ENCODE measurements around the gene CCNI.
"Not testable (repeated sequence)": the region's sequence is repeated elsewhere in the genome, so short reads cannot be mapped to it uniquely, and the experiment has no call there.

The CCNI gene, protein sequence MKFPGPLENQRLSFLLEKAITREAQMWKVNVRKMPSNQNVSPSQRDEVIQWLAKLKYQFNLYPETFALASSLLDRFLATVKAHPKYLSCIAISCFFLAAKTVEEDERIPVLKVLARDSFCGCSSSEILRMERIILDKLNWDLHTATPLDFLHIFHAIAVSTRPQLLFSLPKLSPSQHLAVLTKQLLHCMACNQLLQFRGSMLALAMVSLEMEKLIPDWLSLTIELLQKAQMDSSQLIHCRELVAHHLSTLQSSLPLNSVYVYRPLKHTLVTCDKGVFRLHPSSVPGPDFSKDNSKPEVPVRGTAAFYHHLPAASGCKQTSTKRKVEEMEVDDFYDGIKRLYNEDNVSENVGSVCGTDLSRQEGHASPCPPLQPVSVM

DNA sequence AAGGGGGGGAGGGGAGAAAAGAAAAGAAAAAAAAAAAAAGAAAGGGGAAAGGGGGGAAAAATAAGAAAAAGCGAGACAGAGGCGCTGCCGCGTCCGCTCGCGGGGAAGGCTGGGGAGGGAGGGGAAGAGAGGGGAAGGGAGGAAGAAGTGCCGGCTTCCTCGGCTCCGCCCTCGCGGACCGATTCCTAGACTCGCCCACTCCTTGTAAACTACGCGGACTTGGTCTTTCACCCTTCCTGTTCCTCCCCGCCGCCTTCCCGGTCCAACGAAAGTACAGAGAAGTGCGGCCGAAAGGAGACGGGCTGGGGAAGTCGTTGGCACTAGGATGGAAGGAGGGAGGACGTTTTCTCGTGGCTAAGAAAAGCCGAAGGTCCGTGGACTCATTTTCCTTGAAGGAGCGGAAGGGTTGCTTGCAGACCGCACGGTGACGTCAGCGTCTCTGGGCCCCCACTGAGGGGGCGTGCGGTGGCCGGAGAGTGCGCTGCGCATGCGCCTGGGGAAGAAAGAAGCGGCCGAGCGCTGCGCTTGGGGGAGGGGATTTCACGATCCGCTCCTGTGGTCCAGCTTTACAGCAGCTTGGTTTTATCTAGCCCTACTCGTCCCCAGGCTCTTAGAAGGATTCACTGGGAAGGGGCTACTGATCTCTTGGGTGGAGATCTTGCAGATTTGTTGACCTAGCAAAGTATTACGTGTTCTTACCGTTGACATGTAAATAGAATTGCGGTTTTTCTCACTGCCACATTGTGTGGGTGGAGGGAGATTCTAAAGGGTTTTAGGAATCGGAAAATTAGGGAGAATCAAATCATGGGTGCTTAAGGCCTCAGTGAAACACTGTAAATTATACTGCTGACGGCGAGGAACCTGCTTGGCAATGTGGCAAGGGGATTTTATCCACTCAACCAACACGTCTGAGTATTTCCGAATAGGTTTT is at the start of gene CCNI:
Gene CCNI (minus strand): TSS at position 121 of the 931 bp plus-strand sequence. CDS start 9,627 bp downstream, outside the sequence.
- DNase-seq (ENCODE audit: low read depth) = peak; percentile 87

DNA sequence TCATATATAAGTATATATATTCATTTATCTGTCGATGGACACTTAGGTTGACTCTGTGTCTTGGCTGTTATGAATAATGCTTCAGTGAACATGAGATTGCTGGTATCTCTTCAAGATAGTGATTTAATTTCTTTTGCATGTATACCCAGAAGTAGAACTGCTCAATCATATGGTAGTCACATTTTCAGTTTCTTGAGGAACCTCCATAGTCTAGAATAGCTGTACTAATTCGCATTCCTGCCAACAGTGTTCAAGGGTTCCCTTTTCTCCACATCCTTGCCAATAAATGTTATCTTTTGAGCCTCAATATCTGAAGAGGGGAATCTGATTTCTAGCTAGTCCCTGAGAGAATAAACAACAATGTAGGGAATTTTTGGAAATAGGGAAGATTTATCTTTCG is 48.8 kb upstream of the CCNI start:
- no peak for DNase-seq (ENCODE audit: low read depth)

DNA sequence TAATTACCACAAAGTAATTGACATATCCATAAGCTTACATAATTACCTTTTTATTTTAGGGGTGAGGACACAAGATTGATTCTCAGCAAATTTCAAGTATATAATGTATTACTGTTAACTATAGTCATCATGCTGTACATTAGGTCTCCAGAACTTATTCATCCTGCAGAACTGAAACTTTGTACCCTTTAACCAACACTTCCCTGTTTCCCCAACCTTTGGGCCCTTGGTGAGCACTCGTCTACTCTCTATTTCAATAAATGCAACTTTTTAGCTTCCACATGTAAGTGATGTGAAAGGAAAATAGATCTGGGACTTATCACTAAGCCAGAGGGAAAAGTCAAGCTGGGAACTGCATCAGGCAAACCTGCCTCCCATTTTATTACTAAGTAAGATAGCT is 47.6 kb upstream of the CCNI start:
- no peak for DNase-seq (ENCODE audit: low read depth)

DNA sequence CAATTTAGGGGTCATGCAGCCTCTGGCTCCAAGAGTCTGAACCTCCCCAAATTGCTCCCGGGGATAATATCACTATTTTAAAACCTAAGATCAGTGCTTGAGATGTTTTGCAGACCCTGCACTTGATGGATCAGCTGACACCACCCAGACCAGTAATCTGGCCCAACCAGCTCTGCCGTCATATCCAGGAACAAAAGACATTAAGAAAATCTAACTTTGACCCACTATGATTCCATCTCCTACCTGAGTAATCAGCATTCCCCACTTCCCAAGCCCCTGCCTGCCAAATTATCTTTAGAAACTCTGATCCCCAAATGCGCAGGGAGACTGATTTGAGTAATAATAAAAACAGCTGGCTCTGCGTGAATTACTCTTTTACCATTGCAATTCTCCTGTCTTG is 46.9 kb upstream of the CCNI start:
- no peak for DNase-seq (ENCODE audit: low read depth)

DNA sequence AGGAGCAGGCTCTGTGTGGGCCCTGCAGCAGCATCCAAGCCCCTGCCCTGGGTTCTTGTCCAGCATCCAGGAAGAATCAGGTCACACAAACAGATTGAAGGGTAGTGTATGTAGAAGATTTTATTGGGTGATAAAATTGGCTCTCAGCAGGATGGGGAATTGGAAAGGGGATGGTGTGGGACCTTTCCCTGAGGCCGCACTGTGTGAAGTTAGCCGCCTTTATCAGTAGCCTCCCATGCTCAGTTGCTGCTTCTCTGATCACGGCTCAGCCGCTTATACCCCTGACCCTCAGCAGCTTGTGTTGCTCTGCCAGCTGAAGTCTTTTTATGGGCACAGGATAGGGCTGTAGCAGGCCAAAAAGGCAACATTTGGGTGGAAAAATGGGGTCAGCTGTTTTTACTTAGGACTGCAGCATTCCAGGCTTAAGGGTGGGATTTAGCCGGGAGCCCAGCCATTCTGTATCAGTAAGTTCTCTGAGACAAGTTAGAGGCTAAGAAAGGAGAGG is 46.0 kb upstream of the CCNI start:
- no peak for DNase-seq (ENCODE audit: low read depth)

DNA sequence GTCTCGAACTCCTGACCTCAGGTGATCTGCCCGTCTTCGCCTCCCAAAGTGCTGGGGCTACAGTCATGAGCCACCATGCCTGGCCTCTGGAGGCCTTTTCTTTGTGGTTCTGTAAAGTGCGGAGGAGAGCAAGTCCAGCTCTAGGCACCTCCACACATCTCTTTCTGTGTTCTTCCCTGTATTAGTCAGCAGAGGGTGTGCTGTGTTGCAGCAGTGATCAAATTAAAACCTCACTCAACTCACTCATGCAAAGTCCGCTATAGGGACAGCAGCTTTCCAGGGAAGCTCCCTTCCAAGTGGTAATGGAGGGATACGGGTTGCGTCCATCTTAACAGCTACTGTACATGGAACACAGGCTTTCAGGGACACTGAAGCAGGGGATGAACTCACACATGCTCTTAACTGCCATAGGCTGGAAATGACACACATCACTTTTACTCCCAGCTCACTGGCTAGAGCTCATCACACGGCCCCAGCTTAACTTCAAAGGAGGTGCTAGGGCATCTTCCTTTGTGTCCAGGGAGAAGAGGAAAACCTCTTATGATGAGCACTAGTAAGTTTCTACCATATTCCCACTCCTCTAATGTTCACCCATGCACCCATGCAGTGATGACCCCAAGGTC is 45.2 kb upstream of the CCNI start:
- DNase-seq (ENCODE audit: low read depth) = no peak

DNA sequence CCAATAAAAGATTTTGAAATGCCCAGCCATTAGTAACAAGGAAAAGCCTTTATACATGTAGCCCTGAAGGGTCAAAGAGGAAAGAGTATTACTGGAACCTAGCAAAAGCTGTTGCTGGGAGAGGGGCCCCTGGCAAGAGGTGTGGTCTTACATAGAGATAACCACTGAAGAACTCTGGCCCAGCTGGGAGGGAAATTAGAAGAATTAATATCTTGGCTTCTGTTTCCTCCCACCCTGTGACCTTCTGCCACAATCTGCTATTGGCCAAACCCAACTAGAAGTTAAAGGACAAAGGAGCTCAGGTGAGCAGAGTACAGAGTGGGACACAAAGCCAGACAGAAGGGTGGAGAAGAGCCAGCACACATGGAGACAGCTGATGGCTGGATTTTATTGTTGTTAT is 41.9 kb upstream of the CCNI start:
- DNase-seq (ENCODE audit: low read depth) = no peak

DNA sequence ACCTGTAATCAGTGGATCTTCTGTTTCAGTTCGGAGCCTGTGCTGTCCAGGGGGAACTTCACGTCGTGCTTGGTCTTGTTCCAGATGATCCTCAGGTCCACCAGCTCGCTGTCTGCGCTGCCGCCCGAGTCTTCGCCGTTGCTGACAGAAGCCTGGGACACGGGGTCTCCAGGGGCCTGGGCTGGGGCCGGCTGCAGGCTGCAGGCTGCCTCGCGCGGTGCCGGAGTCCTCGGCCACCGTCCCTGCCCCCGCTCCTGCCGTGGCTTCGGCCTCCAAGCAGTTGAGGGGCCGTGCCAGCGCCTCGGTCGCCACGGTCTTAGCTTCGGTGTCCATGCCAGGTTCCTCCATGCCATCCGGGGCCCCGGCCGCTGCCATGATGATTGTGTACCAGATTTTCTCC is 37.3 kb upstream of the CCNI start:
- no peak for DNase-seq (ENCODE audit: low read depth)

DNA sequence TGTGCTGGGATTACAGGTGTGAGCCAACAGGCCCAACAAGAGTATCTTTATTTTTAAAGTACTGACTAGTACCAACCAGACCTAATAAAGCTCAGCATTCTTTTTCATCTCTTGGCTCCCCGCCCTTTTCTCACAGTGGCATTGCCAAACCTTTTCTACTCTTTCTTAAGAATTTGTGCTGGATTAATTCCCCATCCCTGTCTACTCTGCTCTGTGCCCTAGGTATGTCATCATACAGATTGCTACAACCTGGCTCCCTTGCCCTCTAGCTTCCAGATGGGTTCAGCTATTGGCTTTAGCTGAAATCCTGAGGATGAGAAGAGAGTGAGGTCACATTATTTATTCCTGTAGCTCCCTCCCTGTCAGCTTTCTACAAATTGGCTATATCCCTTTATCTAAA is 34.9 kb upstream of the CCNI start:
- no peak for DNase-seq (ENCODE audit: low read depth)

DNA sequence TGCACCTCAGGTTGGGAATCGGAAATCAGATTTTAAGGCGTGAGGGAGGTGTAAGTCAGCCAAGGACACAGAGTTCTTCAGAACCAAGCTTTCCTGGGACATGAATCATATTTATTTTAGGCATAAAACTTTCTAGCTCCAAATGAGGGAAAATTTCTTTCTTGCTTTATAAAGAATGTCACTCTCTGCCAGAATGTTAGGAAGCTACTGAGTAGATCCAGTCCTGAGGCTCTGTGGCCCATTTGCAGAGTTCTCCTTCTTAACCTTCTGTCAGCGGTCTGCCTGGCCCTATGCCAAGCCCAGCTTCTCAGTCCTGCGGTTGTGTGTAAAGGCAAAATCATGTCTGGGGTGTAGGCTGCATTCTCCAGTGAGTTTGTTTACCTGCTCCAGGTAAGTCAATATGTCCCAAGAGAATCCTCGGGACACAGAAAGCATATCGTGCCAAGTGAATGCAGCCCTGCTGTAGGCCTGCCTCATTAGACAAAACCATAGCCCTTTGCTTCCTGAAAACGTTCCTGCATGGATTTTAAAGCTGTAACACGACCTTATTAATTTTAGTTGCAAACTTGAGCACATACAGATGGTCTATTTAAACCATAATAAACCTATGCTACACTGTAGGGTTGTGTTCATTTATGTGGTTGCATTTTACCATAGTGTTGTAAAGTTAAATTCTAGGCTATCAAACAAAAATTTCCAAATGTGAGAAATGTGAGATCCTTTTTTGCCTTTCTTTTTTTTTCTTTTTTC is 29.2 kb upstream of the CCNI start:
- DNase-seq (ENCODE audit: low read depth) = no peak

DNA sequence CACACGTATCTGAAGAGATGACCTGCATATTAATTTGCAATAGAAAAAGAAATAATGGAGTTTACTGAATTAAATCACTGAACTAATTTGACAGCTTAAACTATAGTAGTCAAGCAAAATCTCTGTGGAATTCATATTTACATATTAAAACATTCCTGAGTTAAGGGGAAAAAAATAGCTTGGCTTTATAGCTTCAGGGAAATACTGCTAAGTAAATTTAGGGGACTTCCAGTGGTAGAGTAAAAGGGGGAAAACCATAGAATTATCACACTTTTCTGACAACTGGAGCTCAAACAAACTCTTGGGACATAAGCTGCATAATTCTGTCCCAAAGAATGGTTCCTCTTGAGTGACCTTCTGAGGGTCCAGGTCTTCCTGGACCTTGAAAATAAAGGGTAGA is 28.6 kb upstream of the CCNI start:
- DNase-seq (ENCODE audit: low read depth) = no peak

DNA sequence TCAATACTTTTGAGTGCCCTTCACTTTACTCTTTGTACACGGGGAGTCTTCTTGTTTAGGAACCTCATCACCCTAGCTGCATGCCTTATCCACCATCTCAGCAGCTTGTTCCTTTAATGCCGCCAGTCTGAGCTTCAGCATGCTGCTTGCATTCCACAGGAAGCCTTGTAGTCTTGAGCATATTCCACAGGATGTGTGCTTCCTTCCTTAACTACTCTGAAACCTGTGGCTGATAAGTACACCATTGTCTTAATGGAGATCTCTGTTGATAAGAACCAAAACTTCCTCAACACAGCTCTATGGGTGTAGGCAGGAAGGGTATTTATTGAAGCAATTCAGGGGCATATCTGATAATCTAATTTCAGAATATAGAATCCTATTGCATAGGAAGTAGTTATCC is 24.4 kb upstream of the CCNI start:
- no peak for DNase-seq (ENCODE audit: low read depth)

DNA sequence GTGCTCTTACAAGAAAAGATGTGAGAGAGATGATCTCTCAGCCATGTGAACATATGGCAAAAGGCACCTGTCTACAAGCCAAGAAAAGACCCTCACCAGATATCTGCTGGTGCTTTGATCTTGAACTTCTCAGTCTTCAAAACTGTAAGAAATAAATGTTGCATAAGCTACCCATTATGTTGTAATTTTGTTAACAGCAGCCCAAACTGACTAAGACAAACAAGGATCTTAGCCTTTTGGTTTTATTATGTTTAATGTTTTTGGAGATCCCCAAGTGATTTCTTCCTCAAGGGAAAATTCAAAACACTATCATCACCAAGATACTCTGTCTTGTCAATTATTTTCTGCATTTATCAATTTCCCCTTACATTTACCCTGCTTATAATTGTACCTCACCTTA is 21.8 kb upstream of the CCNI start:
- DNase-seq (ENCODE audit: low read depth) = no peak

DNA sequence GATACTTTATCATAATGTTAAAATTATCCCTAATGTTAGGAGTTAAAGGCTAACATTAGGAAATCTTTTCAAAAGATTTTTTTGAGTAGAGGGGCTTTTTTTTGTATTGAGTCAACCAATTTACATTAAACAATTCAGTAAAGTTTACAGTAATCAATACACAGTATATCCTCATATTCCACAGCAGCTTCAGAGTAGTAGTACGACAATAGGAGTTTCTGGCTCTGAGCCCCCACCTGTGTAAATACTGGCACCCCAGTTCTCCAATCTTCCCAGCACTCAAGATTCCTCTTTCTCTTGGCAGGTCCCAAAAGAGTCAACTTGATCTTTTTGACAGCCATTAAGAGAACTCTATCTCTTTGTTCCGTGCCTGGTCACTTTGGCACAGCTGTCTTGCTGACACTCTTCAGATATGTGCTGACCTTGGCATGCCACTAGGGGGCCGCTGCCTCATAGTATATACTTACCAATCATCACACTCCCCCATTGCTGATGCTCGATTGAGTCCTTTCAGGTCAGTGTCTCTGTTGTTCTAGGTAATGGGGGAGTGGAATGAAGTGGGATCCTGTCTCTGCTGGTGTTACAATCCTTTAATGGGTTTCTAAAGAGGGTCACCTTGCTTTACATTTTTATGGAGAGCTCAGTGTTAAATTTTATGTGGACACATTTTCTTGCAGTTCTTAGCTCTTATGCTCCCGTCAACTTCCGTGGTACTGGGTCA is 19.5 kb upstream of the CCNI start:
- DNase-seq (ENCODE audit: low read depth) = peak; percentile 43

DNA sequence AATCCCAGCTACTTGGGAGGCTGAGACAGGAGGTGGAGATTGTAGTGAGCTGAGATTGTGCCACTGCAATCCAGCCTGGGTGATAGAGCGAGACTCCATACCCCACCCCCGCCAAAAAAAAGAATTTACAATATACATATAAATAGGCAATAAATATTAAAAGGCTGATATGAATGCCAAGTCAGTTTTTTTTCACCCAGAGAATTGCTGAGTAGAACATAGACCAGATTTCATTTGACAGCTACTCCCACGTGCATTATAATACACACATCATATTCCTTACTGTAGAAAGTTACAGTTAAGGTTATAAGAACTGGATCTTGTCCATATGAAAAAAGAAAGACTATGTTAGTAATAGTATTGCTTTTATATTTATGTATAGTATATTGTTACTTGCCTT is 18.7 kb upstream of the CCNI start:
- no peak for DNase-seq (ENCODE audit: low read depth)

DNA sequence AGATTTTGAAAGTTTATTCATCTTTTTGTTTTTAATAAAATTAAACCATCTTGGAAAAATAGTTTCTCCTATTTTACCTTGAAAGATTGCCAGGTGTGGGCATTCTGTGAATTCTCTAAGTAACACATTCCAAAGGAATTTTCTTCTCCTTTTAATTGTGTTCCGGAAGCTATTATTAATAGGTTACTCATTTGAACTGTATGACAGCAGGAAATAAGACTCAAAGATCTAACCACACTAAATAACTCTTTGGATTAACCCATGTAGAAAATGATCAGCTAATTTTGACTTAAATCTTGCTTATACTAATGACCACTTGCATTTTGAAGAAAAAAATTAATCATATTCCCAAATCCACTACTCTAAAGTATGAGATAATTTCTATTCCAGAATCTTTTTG is 17.6 kb upstream of the CCNI start:
- DNase-seq (ENCODE audit: low read depth) = no peak

DNA sequence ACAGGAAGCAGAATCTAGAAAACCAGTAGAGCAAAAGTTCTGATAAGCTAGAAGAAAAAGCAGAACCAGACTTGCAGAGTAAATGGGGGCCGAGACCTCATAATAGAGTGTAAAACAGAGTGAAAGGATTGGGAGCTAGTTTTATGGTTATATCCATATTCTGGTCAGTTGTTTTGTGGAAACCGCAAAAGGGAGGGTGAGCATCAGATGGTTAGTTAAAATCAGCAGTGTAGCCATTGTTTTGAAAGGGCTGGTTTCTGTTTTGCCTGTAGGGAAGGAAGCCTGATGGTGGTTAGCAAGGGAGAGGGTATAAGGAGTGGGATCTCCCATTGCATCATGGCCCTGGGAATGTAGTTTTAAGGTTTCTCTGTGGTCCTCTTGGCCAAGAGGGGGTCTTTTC is 17.2 kb upstream of the CCNI start:
- no peak for DNase-seq (ENCODE audit: low read depth)

DNA sequence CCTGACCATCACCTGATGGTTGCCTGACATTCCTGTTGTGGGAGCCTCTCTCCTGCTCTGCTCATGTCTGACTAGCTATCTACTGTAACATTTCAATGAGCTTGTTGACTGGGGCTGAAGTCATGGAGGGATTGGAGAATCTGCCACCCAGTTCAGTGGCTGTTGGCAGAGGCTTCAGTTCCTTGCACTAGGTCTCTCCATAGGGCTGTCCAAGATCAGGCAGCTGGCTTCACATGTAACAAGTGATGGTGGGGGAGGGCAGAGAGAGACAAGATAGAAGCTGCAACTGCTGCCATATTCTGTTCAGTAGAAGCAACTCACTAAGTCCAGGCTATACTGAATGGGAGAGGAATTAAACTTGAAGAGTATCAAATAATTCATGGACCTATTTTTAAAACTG is 14.1 kb upstream of the CCNI start:
- no peak for DNase-seq (ENCODE audit: low read depth)

DNA sequence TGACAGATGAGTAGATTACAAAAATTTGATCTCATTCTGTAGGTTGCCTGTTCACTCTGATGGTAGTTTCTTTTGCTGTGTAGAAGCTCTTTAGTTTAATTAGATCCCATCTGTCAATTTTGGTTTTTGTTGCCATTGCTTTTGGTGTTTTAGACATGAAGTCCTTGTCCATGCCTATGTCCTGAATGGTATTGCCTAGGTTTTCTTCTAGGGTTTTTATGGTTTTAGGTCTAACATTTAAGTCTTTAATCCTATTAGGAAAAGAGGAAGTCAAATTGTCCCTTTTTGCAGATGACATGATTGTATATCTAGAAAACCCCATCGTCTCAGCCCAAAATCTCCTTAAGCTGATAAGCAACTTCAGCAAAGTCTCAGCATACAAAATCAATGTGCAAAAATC is 11.2 kb upstream of the CCNI start:
- DNase-seq (ENCODE audit: low read depth) = not testable (repeated sequence)

DNA sequence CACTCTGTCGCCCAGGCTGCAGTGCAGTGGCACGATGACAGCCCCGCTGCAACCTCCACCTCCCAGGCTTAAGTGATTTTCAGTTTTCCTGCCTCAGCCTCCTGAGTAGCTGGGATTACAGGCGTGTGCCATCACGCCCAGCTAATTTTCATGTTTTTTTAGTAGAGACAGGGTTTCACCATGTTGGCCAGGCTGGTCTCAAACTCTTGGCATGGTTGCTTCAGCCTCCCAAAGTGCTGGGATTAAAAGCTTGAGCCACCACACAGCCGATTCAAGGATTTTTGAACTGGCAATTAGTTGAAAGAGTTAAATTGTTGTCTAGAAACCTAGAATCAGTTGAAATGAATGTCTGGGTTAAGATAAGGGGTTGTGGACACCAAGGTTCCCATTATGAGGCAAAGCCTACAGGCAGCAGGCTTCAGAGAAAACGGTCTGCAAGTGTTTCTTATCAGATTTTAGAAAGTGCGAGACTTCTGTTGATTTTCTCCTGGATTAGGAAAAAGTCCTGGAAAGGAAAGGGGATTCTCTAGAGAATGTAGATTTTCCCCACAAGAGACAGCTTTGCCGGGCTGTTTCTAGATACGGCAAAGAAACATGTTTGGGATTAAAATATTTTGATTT is 8.3 kb upstream of the CCNI start:
- no peak for DNase-seq (ENCODE audit: low read depth)

Data from stimulated activated CD8-positive, alpha-beta memory T cell treated with anti-CD3 and anti-CD28 coated beads, Interleukin-7, amount 100 ng/mL, for 24 hours (primary cell).